SK-N-SH treated with all-trans-retinoic acid at 6 μM for 48 hours (cell line): ENCODE measurements around the gene TNK2.
"Not testable (repeated sequence)": the region's sequence is repeated elsewhere in the genome, so short reads cannot be mapped to it uniquely, and the experiment has no call there.

Experiments used
- ATAC-seq: fragments of 200-7000 bp; cut with Tn5 transposase; 3 replicates; pipeline ENCODE4 v1.9.1; 2020; ENCODE audit warnings: mild to moderate bottlenecking, moderate library complexity
- ARNTL ChIP-seq: fragments of 450-650 bp; formaldehyde crosslinking; IDR thresholded peaks from 2 replicates; pipeline ENCODE4 v1.5.0; 2020; ENCODE audit warnings: low read depth, mild to moderate bottlenecking, moderate library complexity, borderline replicate concordance
- CSDC2 ChIP-seq: fragments of 250-450 bp; sonication (Bioruptor Pico); IDR thresholded peaks from 2 replicates; pipeline ENCODE4 v1.5.0; 2020; ENCODE audit warnings: mild to moderate bottlenecking, moderate library complexity
- CSRNP3 ChIP-seq: fragments of 250-450 bp; sonication (Bioruptor Pico); IDR thresholded peaks from 2 replicates; pipeline ENCODE4 v1.5.1; 2021; ENCODE audit warnings: mild to moderate bottlenecking, moderate library complexity
- ESRRG ChIP-seq: fragments of 250-450 bp; sonication (Bioruptor Pico); IDR thresholded peaks from 2 replicates; pipeline ENCODE4 v1.6.1; 2021; ENCODE audit warnings: mild to moderate bottlenecking
- GLIS3 ChIP-seq: fragments of 250-450 bp; sonication (Bioruptor Pico); IDR thresholded peaks from 2 replicates; pipeline ENCODE4 v1.5.0; 2020; ENCODE audit warnings: mild to moderate bottlenecking, moderate library complexity
- OSR1 ChIP-seq: fragments of 250-450 bp; sonication (Bioruptor Pico); IDR thresholded peaks from 2 replicates; pipeline ENCODE4 v1.8.0; 2022; ENCODE audit warnings: moderate library complexity, mild to moderate bottlenecking, inconsistent platforms
- PATZ1 ChIP-seq: fragments of 250-450 bp; sonication (Bioruptor Pico); IDR thresholded peaks from 2 replicates; pipeline ENCODE4 v1.8.0; 2020; ENCODE audit warnings: mild to moderate bottlenecking, moderate library complexity, borderline replicate concordance
- POU6F1 ChIP-seq: fragments of 250-450 bp; sonication (Bioruptor Pico); IDR thresholded peaks from 2 replicates; pipeline ENCODE4 v1.8.0; 2021; ENCODE audit warnings: low read depth, mild to moderate bottlenecking, moderate library complexity, borderline replicate concordance
- SNAI2 ChIP-seq: fragments of 250-450 bp; sonication (Bioruptor Pico); IDR thresholded peaks from 2 replicates; pipeline ENCODE4 v1.5.0; 2020; ENCODE audit warnings: mild to moderate bottlenecking, moderate library complexity
- TSHZ2 ChIP-seq: fragments of 250-450 bp; sonication (Bioruptor Pico); IDR thresholded peaks from 2 replicates; pipeline ENCODE4 v1.5.0; 2020; ENCODE audit warnings: mild to moderate bottlenecking, moderate library complexity
- ZNF565 ChIP-seq: fragments of 450-650 bp; formaldehyde crosslinking; conservative IDR thresholded peaks from 2 replicates; pipeline ENCODE4 v1.5.0; 2020; ENCODE audit warnings: low read depth, mild to moderate bottlenecking, moderate library complexity
- ZNF70 ChIP-seq: fragments of 450-650 bp; formaldehyde crosslinking; IDR thresholded peaks from 2 replicates; pipeline ENCODE4 v1.5.0; 2020; ENCODE audit warnings: mild to moderate bottlenecking, moderate library complexity
- ZNF8 ChIP-seq: fragments of 450-650 bp; formaldehyde crosslinking; IDR thresholded peaks from 2 replicates; pipeline ENCODE4 v1.5.0; 2020; ENCODE audit warnings: mild to moderate bottlenecking, moderate library complexity

The TNK2 gene

GRCh38 chr3:195905970-195906864, 2.1 kb downstream of the TNK2 start:
- no peak for ATAC-seq
- TF ChIP-seq OSR1 (CRISPR knock-in tag) (no peak), ZNF565 (CRISPR knock-in tag) (no peak), ZNF70 (CRISPR knock-in tag) (no peak), ARNTL (CRISPR knock-in tag) (no peak)

GRCh38 chr3:195904368-195904767, 4.0 kb downstream of the TNK2 start:
- no peak for TF ChIP-seq TSHZ2 (CRISPR knock-in tag)
- no peak for TF ChIP-seq OSR1 (CRISPR knock-in tag)
- TF ChIP-seq ZNF565 (CRISPR knock-in tag), result no peak
- TF ChIP-seq CSDC2, result no peak
- TF ChIP-seq ZNF70 (CRISPR knock-in tag), result no peak
- TF ChIP-seq ARNTL (CRISPR knock-in tag), result no peak
- TF ChIP-seq CSRNP3, result no peak
- TF ChIP-seq ESRRG (CRISPR knock-in tag), result no peak
- no peak for TF ChIP-seq GLIS3 (CRISPR knock-in tag)
- no peak for TF ChIP-seq PATZ1 (CRISPR knock-in tag)
- no peak for TF ChIP-seq SNAI2
- no peak for ATAC-seq

- TF ChIP-seq POU6F1 (CRISPR knock-in tag), result no peak
- no peak for TF ChIP-seq TSHZ2 (CRISPR knock-in tag)
- no peak for TF ChIP-seq ZNF8 (CRISPR knock-in tag)
- no peak for TF ChIP-seq GLIS3 (CRISPR knock-in tag)
- TF ChIP-seq, all 23 proteins: peak for 0
- ATAC-seq, result no peak
Observed at GRCh38 chr3:195903950-195904290, 4.4 kb downstream of the TNK2 start.

- not testable (repeated sequence) for ATAC-seq
Observed at GRCh38 chr3:195902634-195903033, 5.7 kb downstream of the TNK2 start.

- not testable (repeated sequence) for ATAC-seq
Observed at GRCh38 chr3:195901836-195902585, 6.3 kb downstream of the TNK2 start.
